NCI-H146 treated with DMSO at 0.1 percent for 48 hours (cell line): Measurements from ENCODE around the gene ZBTB20.

ENCODE experiments used
- DNase-seq: peaks from one replicate; lab custom pipeline; 2025; ENCODE audit not compliant: unreplicated experiment; lab: John Stamatoyannopoulos, UW

Gene ZBTB20

DNA sequence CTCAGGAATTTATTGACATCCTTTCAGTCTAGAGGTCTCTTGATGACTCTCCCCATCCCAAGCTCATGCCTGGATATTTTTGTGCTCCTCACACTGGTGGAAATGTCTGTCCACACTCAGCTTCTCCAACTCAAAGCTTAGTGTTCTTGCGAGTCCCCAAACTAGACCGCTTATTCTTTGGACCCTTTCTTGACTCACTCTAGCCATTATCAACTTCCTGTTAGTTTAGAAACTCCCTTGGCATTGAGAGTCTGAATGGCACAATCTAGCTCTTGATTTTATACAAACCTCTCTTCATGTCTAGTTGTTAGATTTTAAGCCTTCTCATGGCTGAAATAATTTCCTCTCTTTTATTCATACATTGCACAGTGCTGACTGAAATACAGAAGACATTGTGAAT is 833.7 kb downstream of the ZBTB20 start:
- no peak for DNase-seq

DNA sequence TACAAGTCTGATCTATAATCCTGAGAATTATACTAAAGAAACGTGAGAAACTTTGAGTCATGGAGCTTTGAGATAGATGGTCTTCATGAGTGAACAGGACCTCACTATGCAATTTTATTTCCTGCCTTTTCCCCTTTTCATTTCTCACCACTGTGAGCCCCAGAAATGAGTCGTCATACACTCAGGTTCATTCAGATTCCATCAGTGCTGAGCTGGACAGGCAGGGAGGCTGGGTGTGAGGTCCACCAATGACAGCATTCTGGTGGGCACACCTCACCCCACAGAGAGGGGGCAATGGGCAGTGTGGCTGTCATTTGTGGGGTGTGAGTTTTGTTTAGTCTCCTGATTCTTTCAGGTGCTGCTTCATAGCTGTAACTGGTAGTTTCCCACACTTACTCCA is 836.4 kb downstream of the ZBTB20 start:
- DNase-seq, result no peak

DNA sequence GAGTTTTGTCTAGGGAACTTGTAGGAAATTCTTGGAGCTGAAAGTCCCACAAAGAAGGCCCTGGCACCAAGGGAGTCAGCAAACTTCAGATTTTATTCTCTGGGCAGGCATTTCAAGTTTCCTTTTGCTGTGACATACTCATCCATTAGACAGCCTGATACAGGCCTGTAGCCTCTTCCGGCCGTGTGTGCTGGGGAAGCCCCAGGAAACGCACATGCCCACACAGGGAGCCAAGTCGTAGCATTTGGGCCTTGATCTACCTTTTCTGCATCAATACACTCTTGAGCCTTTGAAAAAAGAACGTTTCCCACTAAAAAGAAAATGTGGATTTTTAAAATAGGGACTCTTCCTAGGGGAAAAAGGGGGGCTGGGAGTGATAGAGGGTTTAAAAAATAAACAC is 838.3 kb downstream of the ZBTB20 start:
- no peak for DNase-seq

DNA sequence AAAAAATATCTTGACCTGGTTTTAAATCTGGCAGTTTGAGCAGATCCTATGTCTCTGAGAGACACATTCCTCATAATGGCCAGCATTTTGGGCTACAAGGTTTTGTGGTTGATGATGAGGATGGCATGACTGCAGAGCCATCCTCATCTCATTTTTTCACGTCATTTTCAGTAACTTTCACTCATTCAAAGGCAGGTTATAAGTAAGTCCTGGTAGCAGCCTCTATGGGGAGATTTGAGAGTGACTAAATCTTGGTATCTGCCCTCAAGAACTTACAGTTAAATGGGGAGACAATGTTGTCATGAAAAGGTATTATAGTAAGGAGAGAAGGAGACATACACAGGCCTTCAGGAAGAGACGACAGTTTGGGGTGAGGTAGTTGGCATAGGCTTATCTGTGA is 838.7 kb downstream of the ZBTB20 start:
- DNase-seq, result no peak

DNA sequence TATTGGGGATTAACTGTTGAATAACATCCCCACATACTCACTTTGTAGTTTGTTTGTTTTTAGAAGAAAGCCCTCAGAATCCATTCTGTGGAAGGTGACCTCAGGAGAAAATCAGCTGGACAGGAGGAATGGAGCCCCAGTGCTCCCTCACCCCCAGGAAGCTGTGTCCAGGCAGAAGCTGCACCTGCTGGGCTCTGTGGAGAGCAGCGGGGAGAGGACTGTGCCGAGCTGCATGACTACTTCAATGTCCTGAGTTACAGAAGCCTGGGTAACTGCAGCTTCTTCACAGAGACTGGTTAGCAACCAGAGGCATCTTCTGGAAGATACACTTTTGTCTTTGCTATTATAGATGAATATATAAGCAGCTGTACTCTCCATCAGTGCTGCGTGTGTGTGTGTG is 839.3 kb downstream of the ZBTB20 start:
- no peak for DNase-seq

DNA sequence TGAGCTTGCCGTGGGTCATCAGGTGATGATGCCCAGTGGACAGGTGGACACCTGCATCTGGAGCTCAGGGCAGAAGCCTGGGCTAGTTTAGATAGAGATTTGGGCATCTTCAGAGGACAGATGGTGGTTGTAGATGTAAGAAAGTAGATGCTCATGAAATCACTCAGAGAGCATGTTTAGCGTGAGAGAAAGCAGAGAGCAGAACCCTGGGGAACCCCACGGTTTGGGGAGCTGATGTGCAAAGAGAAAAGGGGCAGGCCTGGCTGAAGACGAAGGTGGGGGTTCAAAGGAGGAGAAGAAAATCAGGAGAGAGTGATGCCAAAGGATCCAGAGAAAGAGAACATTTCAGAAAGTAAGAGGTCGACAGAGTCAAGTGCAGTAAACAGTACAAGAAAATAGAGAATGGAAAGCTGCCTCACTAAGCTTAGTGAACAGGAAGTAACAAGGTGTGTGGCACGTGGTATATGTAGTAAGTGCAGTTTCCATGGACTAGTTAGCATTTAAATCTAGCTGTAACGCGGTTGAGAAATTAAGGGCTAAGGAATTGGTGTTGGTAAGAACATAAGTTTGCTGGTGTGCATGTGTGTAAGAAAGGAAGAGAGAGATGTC is 839.8 kb downstream of the ZBTB20 start:
- no peak for DNase-seq

DNA sequence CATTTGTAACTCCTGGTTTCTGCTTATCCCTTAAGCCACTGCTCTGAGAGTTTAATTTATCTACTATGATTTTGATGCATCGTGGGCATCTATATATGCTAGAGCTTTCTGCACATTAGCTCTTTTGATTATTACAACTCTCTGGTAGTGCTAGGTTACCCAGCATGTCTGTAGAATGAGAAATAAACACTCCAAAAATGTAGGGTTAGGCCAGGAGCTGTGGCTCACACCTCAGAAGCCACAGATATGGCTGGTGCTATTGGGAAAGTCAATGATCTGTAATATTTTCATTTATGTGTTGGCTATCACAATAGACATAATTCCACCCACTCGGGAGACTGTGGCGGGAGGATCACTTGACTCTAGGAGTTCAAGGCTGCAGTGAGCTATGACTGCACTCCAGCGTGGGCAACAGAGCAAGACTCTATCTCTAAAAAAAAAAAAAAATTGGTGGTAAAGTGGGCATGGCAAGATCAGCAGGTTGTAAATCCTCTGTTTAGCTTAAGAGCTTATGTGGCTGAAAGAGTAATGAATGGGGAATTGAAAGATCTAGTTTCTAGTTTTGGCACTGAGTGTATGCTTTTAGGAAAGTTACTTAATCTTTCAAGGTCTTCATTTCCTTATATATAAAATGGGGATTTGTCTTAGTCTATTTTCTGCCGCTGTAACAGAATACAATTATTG is 847.0 kb downstream of the ZBTB20 start:
- no peak for DNase-seq

DNA sequence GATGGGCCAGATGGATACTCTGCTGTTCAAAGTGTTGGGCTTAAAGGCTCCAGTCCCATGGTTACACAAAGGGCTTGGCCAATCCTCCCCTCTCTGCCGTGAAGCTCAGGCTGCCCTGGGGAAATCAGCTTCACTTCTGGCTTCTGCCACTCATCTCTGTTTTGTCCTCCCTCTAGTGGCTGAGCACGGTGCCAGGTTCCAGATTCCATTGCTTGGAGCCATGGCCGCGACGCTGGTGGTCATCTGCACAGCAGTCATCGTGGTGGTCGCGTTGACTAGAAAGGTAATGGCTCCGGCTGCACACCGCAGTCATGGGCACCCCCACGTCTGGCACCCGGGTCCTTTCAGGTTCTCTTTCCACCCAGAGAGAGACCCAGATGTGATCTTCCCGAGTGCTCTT is 847.7 kb downstream of the ZBTB20 start:
- DNase-seq, result peak; percentile 35

DNA sequence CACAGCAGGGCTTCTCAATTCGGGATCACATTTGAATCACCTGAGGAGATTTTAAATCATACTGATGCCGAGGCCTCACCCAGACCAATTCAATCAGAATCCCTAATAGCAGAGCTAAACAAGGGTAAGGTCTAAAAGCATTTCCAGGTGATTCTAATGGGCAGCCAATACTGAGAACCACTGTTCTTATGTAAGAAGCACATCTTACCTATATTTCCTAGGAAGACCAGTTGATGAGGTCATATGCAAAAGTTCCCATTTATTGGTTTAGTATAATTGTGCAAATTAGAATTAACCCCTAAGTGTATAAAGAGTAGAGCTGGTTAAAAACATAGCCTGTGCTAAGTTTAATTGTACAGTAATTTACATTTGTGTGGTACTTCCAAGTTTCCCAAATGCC is 851.1 kb downstream of the ZBTB20 start:
- DNase-seq, result no peak

DNA sequence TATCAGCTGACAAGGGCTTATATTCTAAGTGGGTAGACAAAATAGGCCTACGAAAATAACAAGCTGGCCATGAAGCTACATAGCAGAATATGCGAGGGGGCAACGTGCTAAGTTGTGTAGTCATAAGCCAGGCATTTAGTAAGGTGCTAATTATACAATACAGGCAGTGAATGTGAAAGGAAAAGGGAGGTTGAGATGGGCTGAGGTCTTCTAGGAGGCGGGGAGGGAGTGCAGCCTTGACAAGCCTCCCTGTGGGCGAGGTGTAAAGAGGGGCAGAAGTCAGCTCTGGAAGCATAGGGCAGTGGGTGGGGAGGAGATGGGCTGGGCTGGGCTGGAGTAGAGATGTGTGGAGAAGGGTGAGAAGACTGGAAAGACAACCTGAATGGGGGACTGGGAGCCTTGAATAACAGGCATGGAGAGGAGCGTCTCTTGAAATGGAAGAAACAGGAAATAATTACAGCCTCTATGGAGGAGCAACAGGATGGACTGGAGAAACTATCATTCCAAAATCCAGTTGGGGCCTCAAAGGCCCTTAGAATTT is 852.1 kb downstream of the ZBTB20 start:
- DNase-seq, result no peak

DNA sequence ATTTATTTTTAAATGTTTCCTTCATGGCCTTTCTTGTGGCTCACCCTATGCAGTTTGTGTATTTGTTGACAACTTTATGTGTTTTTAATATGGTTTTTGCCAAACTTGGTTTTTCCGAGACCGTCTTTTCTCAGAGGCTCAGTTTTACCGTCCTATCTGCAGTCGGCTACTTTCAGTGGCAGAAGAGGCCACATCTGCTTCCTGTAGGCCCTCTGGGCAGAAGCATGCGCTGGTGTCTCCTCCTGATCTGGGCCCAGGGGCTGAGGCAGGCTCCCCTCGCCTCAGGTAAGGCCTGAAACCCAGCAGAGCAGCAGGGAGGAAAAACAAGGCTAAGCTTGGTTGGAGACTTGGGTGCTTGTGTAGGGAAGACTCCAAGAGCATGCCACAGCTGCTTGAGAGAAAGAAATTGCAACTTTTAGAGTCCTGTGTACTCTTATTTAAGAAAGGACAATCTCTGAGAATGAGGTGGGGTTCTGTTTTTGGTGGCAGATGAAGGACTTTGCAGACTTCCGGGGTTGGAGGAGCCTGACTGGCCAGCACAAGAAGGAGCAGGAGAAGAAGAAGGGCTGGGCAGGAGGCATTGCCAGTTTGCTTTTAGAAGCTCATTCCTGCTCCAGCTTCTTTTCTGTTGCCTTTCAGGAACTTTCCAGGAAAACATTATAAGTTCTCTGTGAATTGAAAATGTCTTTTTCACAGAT is 853.1 kb downstream of the ZBTB20 start, which contains the start of gene TIGIT:
Gene TIGIT (plus strand): TSS at position 191 of the 698 bp plus-strand sequence. CDS start 34 bp downstream, at position 225.
- DNase-seq, result no peak

DNA sequence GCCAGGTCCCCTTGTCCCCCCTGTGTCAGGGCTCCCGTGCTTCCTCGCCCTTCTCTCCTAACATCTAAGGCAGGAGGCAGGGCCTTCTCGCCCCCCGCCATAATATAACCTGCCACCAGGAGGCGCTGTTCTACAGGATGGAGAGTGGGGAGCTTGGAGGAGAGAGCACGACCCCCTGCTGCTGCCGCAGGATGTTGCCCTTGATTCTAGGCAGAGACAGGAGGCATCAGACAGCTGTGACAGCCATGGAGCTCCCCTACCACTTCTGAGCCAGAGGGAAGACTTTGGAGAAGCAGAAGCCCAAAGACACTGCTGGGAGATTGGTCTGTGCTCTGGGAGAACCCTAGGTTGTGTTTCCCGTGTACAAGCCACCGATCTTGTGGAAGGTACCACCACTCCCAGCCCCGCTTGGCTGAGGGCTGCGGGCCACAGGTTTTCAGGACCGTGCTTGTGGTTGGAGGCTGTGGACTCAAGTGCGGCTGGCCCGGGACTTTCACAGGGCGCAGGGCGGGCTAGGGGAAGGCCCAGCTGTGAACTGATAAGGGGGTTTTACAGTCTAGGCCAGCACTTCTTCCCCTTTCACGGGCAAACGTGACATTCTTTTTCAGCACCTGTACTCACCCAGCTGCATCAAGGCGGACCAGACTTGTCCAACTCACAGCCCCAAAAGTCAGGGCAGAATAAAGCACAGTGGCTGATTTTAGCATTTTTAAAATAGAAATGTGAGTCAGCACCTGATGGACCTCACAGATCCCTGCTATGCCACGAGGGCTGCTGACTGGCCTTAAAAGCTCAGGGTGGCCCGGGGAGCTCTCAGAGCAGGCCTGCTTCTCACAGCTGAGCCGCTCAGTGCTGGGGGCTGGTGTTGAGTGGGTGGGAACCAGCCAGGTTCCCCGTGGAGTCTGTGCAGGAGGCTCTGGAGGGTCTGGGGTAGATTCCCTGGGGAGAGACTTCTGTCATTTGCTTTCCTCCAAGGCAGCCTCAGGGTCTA is 855.9 kb downstream of the ZBTB20 start:
- peak; percentile 84 for DNase-seq

DNA sequence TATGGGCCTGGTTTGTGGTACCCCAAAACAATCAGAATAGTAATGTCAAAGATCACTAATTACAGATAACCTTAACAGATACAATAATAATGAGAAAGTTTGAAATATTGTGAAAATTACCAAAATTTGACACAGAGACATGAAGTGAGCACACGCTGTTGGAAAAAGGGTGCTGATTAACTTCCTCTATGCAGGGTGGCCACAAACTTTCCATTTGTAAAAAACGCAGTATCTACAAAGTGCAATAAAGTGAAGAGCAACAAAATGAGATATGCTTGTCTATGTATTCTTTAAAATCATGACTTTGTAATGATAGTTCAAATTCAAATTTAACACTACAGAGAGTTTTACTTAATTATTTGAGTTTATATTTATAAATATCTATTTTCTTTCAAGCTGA is 860.8 kb downstream of the ZBTB20 start:
- DNase-seq, result no peak

DNA sequence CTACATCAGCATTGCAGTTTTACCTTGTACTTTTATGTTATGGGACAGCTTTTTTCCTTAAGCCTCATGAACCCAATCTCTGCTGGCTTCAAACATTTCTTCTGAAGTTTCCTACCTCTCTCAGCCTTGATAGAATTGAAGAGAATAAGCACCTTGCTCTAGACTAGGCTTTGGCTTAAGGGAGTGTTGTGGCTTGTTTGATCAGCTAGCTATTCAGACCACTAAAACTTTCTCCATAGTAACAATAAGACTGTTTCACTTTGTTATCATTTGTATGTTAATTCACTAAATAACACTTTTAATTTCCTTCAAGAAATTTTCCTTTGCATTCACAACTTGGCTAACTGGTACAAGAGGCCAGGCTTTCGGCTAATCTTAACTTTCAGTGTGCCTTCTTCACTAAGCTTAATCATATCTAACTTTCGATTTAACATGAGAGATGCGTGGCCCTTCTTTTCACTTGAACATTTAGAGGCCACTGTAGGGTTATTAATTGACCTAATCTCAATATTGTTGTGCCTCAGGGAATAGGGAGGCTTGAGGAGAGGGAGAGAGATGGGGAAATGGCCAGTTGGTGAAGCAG is 861.3 kb downstream of the ZBTB20 start:
- DNase-seq, result no peak

DNA sequence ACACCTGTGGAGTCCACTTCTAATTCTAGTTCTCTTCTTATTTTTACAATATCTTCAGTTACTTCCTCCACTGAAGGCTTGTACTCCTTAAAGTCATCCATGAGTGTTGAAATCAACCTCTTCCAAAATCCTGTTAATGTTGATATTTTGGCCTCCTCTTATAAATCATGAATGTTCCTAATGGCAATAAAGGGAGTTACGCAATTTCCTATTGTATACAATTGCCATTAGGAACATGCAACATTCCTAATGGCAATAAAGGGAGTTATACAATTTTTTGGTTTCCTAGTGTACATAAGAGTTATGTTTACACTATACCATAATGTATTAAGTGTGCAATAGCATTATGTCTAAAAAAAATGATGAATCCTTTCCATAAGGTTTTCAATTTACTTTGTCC is 862.4 kb downstream of the ZBTB20 start:
- no peak for DNase-seq
